H1 (cell line): ENCODE results near the gene DENND6B. TPM values are rescaled to one million over a fixed set of nuclear protein-coding genes. Genes with fewer than 3 reads are reported as not detected.

Experiments used
- CTCF ChIA-PET: fragments of 300-600 bp; sonication (Branson Sonifier 250); formaldehyde crosslinking; loops from one replicate; lab custom pipeline; 2021; ENCODE audit not compliant: partially characterized antibody; lab: Charles Lee
- POLR2A ChIA-PET: fragments of 300-600 bp; sonication (Branson Sonifier 250); formaldehyde crosslinking; loops from one replicate; lab custom pipeline; 2021; ENCODE audit warnings: inconsistent platforms; ENCODE audit not compliant: partially characterized antibody; lab: Charles Lee
- DNase-seq, 2 experiments: peaks; one replicate each; pipeline versions ENCODE4 v3.0.0 to v3.0.0-alpha.2; 2010 to 2022; ENCODE audit warnings: low spot score in 2 of 2, low read depth in 1 of 2, mixed read lengths in 1 of 2
- FAIRE-seq: peaks from 2 replicates; lab custom pipeline; 2011; peaks lifted over from hg19 to GRCh38; lab: Jason Lieb, UNC
- H2AFZ ChIP-seq: 2 replicates; pipeline ENCODE4 v1.8.1; 2012; ENCODE audit warnings: low read length, inconsistent platforms
- H2AK5ac ChIP-seq: 2 replicates; pipeline ENCODE4 v1.6.1; 2013; ENCODE audit warnings: low read depth, low read length
- H2BK120ac ChIP-seq: replicated peaks from 2 replicates; pipeline ENCODE3; 2013; ENCODE audit warnings: low read depth, low read length, inconsistent platforms
- H2BK12ac ChIP-seq: 2 replicates; pipeline ENCODE4 v1.6.1; 2013; ENCODE audit warnings: low read depth, low read length
- H2BK15ac ChIP-seq: 2 replicates; pipeline ENCODE4 v1.6.1; 2013; ENCODE audit warnings: low read length
- H2BK20ac ChIP-seq: 2 replicates; pipeline ENCODE4 v1.6.1; 2013; ENCODE audit warnings: low read length
- H2BK5ac ChIP-seq: 2 replicates; pipeline ENCODE4 v1.6.1; 2013; ENCODE audit warnings: low read depth, low read length
- H3K14ac ChIP-seq: 2 replicates; pipeline ENCODE4 v1.6.1; 2013; ENCODE audit warnings: inconsistent platforms; ENCODE audit not compliant: insufficient read length
- H3K18ac ChIP-seq: 2 replicates; pipeline ENCODE4 v1.6.1; 2013; ENCODE audit warnings: low read length; ENCODE audit errors: extremely low read depth
- H3K23ac ChIP-seq: 2 replicates; pipeline ENCODE4 v1.6.1; 2013; ENCODE audit warnings: inconsistent platforms; ENCODE audit not compliant: insufficient read length
- H3K23me2 ChIP-seq: 2 replicates; pipeline ENCODE4 v1.6.1; 2013; ENCODE audit warnings: low read depth, low read length
- H3K27ac ChIP-seq: 2 replicates; pipeline ENCODE4 v1.6.1; 2011; ENCODE audit warnings: low read depth, low read length, inconsistent platforms
- H3K27me3 ChIP-seq, 4 experiments: replicated peaks in 1 of 4; 1 replicate in 1 of 4; 2 replicates in 3 of 4; pipeline versions ENCODE4 v1.6.1 to v1.8.1; 2011 to 2013; ENCODE audit warnings: low read length in 3 of 4, mild to moderate bottlenecking in 3 of 4, inconsistent platforms in 2 of 4, mixed read lengths in 2 of 4, moderate library complexity in 1 of 4; ENCODE audit not compliant: control insufficient read depth in 3 of 4, insufficient read depth in 3 of 4; ENCODE audit errors: extremely low read depth in 1 of 4
- H3K36me3 ChIP-seq, 4 experiments: 2 replicates each; pipeline versions ENCODE4 v1.6.1 to v1.8.1; 2011 to 2013; ENCODE audit warnings: mild to moderate bottlenecking in 4 of 4, low read length in 3 of 4, moderate library complexity in 2 of 4, control low read depth in 1 of 4, inconsistent platforms in 1 of 4; ENCODE audit not compliant: insufficient read depth in 4 of 4, control insufficient read depth in 2 of 4
- H3K4ac ChIP-seq: replicated peaks from 2 replicates; pipeline ENCODE3; 2013; ENCODE audit warnings: low read length, low read depth, mixed read lengths, inconsistent platforms; ENCODE audit not compliant: insufficient read length
- H3K4me1 ChIP-seq, 4 experiments: replicated peaks in 1 of 4; 1 replicate in 1 of 4; 2 replicates in 3 of 4; pipeline versions ENCODE4 v1.6.1 to v1.8.1; 2011 to 2013; ENCODE audit warnings: low read length in 3 of 4, inconsistent platforms in 2 of 4, mixed read lengths in 1 of 4; ENCODE audit not compliant: insufficient read depth in 4 of 4, control insufficient read depth in 3 of 4
- H3K4me2 ChIP-seq, 2 experiments: 2 replicates each; pipeline versions ENCODE4 v1.6.1 to v1.8.1; 2011 to 2013; ENCODE audit warnings: low read depth in 2 of 2, low read length in 2 of 2, control low read depth in 1 of 2, inconsistent platforms in 1 of 2, mild to moderate bottlenecking in 1 of 2; ENCODE audit not compliant: insufficient read depth in 1 of 2
- H3K4me3 ChIP-seq, 4 experiments: fragments of 200-600, 300-600 bp in 1 of 4; sonication (generic), shearing (Covaris generic), sonication (Bioruptor Twin) in 1 of 4; 2 replicates each; pipeline versions ENCODE4 v1.5.1 to v1.8.1; 2011 to 2016; ENCODE audit warnings: low read length in 4 of 4, low read depth in 3 of 4, control low read depth in 2 of 4, inconsistent platforms in 2 of 4, mild to moderate bottlenecking in 2 of 4, mixed read lengths in 1 of 4, moderate library complexity in 1 of 4; ENCODE audit not compliant: insufficient read depth in 2 of 4; ENCODE audit errors: extremely low read depth in 1 of 4
- H3K56ac ChIP-seq: replicated peaks from 2 replicates; pipeline ENCODE3; 2013; ENCODE audit warnings: low read depth, mild to moderate bottlenecking, mixed read lengths, low read length, inconsistent platforms; ENCODE audit not compliant: insufficient read length
- H3K79me1 ChIP-seq: 2 replicates; pipeline ENCODE4 v1.6.1; 2013; ENCODE audit warnings: low read depth, low read length, control low read depth
- H3K79me2 ChIP-seq, 2 experiments: 2 replicates each; pipeline versions ENCODE4 v1.6.1 to v1.8.1; 2012 to 2013; ENCODE audit warnings: low read length in 2 of 2, mild to moderate bottlenecking in 2 of 2, inconsistent platforms in 1 of 2; ENCODE audit not compliant: insufficient read depth in 2 of 2, control insufficient read depth in 1 of 2
- H3K9ac ChIP-seq, 4 experiments: replicated peaks in 1 of 4; 1 replicate in 1 of 4; 2 replicates in 3 of 4; pipeline versions ENCODE4 v1.6.1 to v1.8.1; 2011 to 2013; ENCODE audit warnings: low read depth in 3 of 4, low read length in 3 of 4, control low read depth in 2 of 4, mild to moderate bottlenecking in 2 of 4, moderate library complexity in 2 of 4, inconsistent platforms in 1 of 4; ENCODE audit errors: extremely low read depth in 1 of 4
- H3K9me3 ChIP-seq, 2 experiments: 2 replicates each; pipeline versions ENCODE4 v1.6.1 to v1.8.1; 2012 to 2013; ENCODE audit warnings: mild to moderate bottlenecking in 2 of 2, moderate library complexity in 2 of 2, control low read depth in 1 of 2, inconsistent platforms in 1 of 2, low read depth in 1 of 2, low read length in 1 of 2, mixed read lengths in 1 of 2; ENCODE audit not compliant: insufficient read depth in 2 of 2
- H4K20me1 ChIP-seq, 2 experiments: replicated peaks in 1 of 2; 2 replicates each; pipeline versions ENCODE3 to v1.8.1; 2011 to 2013; ENCODE audit warnings: inconsistent platforms in 2 of 2, low read length in 2 of 2, mild to moderate bottlenecking in 1 of 2; ENCODE audit not compliant: insufficient read depth in 2 of 2, control insufficient read depth in 1 of 2
- H4K5ac ChIP-seq: 2 replicates; pipeline ENCODE4 v1.6.1; 2013; ENCODE audit warnings: low read length, low read depth, mixed read lengths, inconsistent platforms; ENCODE audit not compliant: insufficient read length
- H4K8ac ChIP-seq: 2 replicates; pipeline ENCODE4 v1.8.0; 2013; ENCODE audit warnings: mild to moderate bottlenecking, moderate library complexity, low read length, inconsistent platforms; ENCODE audit not compliant: insufficient read depth; ENCODE audit errors: extremely low read depth
- H4K91ac ChIP-seq: replicated peaks from 2 replicates; pipeline ENCODE3; 2013; ENCODE audit warnings: low read length, mixed read lengths, inconsistent platforms; ENCODE audit not compliant: insufficient read length
- MAFK ChIP-seq: IDR thresholded peaks from 2 replicates; pipeline ENCODE4 v1.6.1; 2012; ENCODE audit warnings: low read depth, mild to moderate bottlenecking, improper control_type of control experiment, low read length
- RXRA ChIP-seq: IDR thresholded peaks from 2 replicates; pipeline ENCODE4 v1.6.1; 2011; ENCODE audit warnings: low read depth, mild to moderate bottlenecking, low read length, moderate library complexity; ENCODE audit not compliant: insufficient read depth
- SP2 ChIP-seq: IDR thresholded peaks from 2 replicates; pipeline ENCODE4 v1.6.1; 2012; ENCODE audit warnings: mild to moderate bottlenecking, low read length, inconsistent platforms
- WGBS, 2 experiments: shearing (Covaris generic) in 1 of 2; methylation state at CpG; one replicate each; pipeline versions ENCODE4 v1.1.6 to v1.1.7; 2013 to 2015; ENCODE audit warnings: low lambda C conversion rate in 2 of 2, mixed read lengths in 2 of 2, inconsistent platforms in 1 of 2, low coverage in 1 of 2, missing lambda C conversion rate in 1 of 2; ENCODE audit not compliant: insufficient replicate concordance in 2 of 2, insufficient coverage in 1 of 2, insufficient read length in 1 of 2; ENCODE audit errors: extremely low coverage in 1 of 2, missing lambda C conversion rate in 1 of 2; 5-methylcytosine and 5-hydroxymethylcytosine counted together
- polyA plus RNA-seq, 7 experiments: library from polyadenylated mRNA; depleted of rRNA in 3 of 7; stranded (reverse) in 5 of 7; unstranded in 2 of 7; fragments of >200 nt in 5 of 7; fragments of 200-250 nt in 2 of 7; gene quantifications; 1 replicate in 5 of 7; 2 replicates in 1 of 7; 4 replicates in 1 of 7; pipeline versions ENCODE4 v1.2.1 to v1.2.3, GENCODE V29; 2011 to 2013; ENCODE audit warnings: missing spikeins in 2 of 7, mixed read lengths in 2 of 7
- total RNA-seq: library from RNA; stranded (reverse); fragmentation: NEBNext Ultra II Directional; extraction: Animal tissue kit (Norgen Biotek cat#: 25700); gene quantifications from 2 replicates; pipeline ENCODE4 v1.2.1, GENCODE V29; 2021

Gene DENND6B
- total and polyA plus RNA-seq, 2 of the 8 experiments (the other 6 are each of a cell fraction or from before 2014, with no cell fraction given) = 1.1 to 1.9 TPM

GRCh38 chr22:50300620-50301257, 26.1 kb downstream of the DENND6B start:
- H3K4me2 ChIP-seq = peak overlapping the region; percentile 53 to 77
- peak overlapping the region in 2 of 4 experiments; percentile 35 to 68; a peak in 4 of 8 replicates for H3K4me3 ChIP-seq
- FAIRE-seq = no peak

More at GRCh38 chr22:50300620-50301257, 26.1 kb downstream of the DENND6B start:
- H3K27ac ChIP-seq = no peak overlapping the region
- POLR2A ChIA-PET = interaction anchor here (0.7 to 1.6 kb wide), 4 partner anchors 11 to 50 kb away, joined by 3 to 6 read pairs (median 4); partner anchors contain the start of gene HDAC10
- H3K9me3 ChIP-seq = no peaks in the 10 kb centered on the region
- no peak for DNase-seq
- H3K79me2 ChIP-seq = peaks cover 0 to 33% of the 10 kb centered on the region in 2 experiments; a peak in 3 of 4 replicates
- H2AK5ac ChIP-seq = peak overlapping the region; percentile 3; the same call in 1 of the 2 replicates
- H2BK15ac ChIP-seq = 0 out of 2 replicates have a peak overlapping the region, but pooled peaks have one; percentile 29
- H3K4me1 ChIP-seq = peaks cover 3 to 40% (median 20%) of the 10 kb centered on the region in 4 experiments
- no peak overlapping the region for H3K56ac ChIP-seq
- no peak overlapping the region for H3K18ac ChIP-seq
- no peak overlapping the region for H3K4ac ChIP-seq
- no peak overlapping the region for H2BK120ac ChIP-seq
- peaks cover 18% of the 10 kb centered on the region for H3K79me1 ChIP-seq
- no peak overlapping the region for H3K23ac ChIP-seq
- CTCF ChIA-PET = interaction anchor here (0.7 to 1.5 kb wide), 6 partner anchors 25 to 100 kb away, joined by 3 to 4 read pairs (median 3); no protein-coding TSS in a partner anchor
- WGBS, 2 experiments = 71% methylated on average over 13 of the region's 14 CpGs; no CpG with 5 or more reads in 1 of the 2 experiments
- H2BK20ac ChIP-seq = no peak overlapping the region
- no peak overlapping the region for H3K14ac ChIP-seq
- H3K36me3 ChIP-seq = no peaks in the 10 kb centered on the region
- TF ChIP-seq MAFK = no peak
- TF ChIP-seq SP2 = no peak
- no peak for TF ChIP-seq RXRA
- TF ChIP-seq, all 59 proteins: peak for 0
- no peaks in the 10 kb centered on the region; a peak in 2 of 7 replicates for H3K27me3 ChIP-seq
- H4K8ac ChIP-seq = peak overlapping the region; percentile 35
- H4K20me1 ChIP-seq = peaks cover 16 to 39% of the 10 kb centered on the region in 2 experiments
- no peak overlapping the region for H2BK12ac ChIP-seq
- no peak overlapping the region for H3K9ac ChIP-seq
- no peak overlapping the region for H2BK5ac ChIP-seq
- peaks cover 9% of the 10 kb centered on the region; the same call in 1 of the 2 replicates for H3K23me2 ChIP-seq
- H2AFZ ChIP-seq = no peak overlapping the region
- H4K5ac ChIP-seq = no peak overlapping the region
- H4K91ac ChIP-seq = no peak overlapping the region
